Measurements from ENCODE around the gene PPP1R8.

DNA sequence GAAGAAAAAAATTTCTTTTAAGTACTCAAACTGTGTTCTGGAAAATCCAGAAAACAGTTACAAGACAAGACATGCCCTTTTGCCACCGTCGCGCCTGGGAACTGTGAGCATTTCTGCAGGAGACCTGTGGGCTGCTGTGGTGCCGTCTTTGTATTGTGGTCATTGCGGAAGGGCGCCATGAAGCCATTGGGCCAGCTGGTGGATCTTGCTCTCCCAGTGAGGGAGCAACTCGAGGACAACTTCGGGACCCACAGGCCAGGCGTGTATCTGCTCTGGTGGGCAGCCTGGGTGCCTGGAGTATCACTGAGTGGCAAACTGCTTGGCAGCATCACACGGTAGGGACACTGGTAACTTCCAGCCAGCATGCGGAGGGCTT lies 38.0 kb downstream of the PPP1R8 start:
- TF ChIP-seq, protein P1, sequence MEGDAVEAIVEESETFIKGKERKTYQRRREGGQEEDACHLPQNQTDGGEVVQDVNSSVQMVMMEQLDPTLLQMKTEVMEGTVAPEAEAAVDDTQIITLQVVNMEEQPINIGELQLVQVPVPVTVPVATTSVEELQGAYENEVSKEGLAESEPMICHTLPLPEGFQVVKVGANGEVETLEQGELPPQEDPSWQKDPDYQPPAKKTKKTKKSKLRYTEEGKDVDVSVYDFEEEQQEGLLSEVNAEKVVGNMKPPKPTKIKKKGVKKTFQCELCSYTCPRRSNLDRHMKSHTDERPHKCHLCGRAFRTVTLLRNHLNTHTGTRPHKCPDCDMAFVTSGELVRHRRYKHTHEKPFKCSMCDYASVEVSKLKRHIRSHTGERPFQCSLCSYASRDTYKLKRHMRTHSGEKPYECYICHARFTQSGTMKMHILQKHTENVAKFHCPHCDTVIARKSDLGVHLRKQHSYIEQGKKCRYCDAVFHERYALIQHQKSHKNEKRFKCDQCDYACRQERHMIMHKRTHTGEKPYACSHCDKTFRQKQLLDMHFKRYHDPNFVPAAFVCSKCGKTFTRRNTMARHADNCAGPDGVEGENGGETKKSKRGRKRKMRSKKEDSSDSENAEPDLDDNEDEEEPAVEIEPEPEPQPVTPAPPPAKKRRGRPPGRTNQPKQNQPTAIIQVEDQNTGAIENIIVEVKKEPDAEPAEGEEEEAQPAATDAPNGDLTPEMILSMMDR (conservative IDR thresholded peaks at IDR 0.05 in 1 of 2, IDR thresholded peaks at IDR 0.05 in 1 of 2; ENCODE audit: low read depth in 1 of 2, low read length in 2 of 2) = no peak
- TF ChIP-seq EZH2 (IDR thresholded peaks at IDR 0.05; ENCODE audit: low read length, missing control alignments) = no peak
